Heart left ventricle (tissue), 16 donors: ENCODE data around the gene TMEM238. TPM values are rescaled to one million over a fixed set of nuclear protein-coding genes. Genes with fewer than 3 reads are reported as not detected.

Experiments used
- ATAC-seq, 4 donors: fragments of 200-7000 bp; cut with Tn5 transposase; one replicate each; pipeline ENCODE4 v1.9.1; 2020 to 2022; ENCODE audit warnings: moderate library complexity in 4 of 4, mild to moderate bottlenecking in 3 of 4, moderate number of reproducible peaks in 1 of 4
- DNase-seq, 5 donors: peaks; one replicate each; pipeline ENCODE4 v3.0.0-alpha.2; 2020
- H3K27ac ChIP-seq, 12 donors: fragments of 200-600 bp; sonication (generic) in 4 of 12; one replicate each; pipeline versions ENCODE4 v1.5.0 to v1.8.0; 2016 to 2022; ENCODE audit warnings: mild to moderate bottlenecking in 2 of 12
- H3K27me3 ChIP-seq, 9 donors: fragments of 200-600 bp; sonication (generic) in 2 of 9; one replicate each; pipeline versions ENCODE4 v1.5.1 to v1.8.0; 2016 to 2022; ENCODE audit warnings: mild to moderate bottlenecking in 3 of 9
- H3K36me3 ChIP-seq, 9 donors: fragments of 200-600 bp; sonication (generic) in 2 of 9; one replicate each; pipeline versions ENCODE4 v1.5.0 to v1.8.0; 2018 to 2022; ENCODE audit warnings: mild to moderate bottlenecking in 2 of 9
- H3K4me1 ChIP-seq, 12 donors: fragments of 200-600 bp; sonication (generic) in 4 of 12; one replicate each; pipeline versions ENCODE4 v1.5.0 to v1.8.0; 2016 to 2022; ENCODE audit warnings: mild to moderate bottlenecking in 3 of 12
- H3K4me3 ChIP-seq, 12 donors: fragments of 200-600 bp; sonication (generic) in 4 of 12; one replicate each; pipeline versions ENCODE4 v1.5.0 to v1.8.0; 2017 to 2022; ENCODE audit warnings: mild to moderate bottlenecking in 9 of 12, moderate library complexity in 4 of 12
- H3K9me3 ChIP-seq, 12 donors: fragments of 200-600 bp; sonication (generic) in 4 of 12; one replicate each; pipeline versions ENCODE4 v1.5.0 to v1.8.0; 2016 to 2022; ENCODE audit warnings: mild to moderate bottlenecking in 1 of 12
- POLR2A ChIP-seq, 2 donors: fragments of 450-650 bp; IDR thresholded peaks; one replicate each; pipeline ENCODE4 v1.6.1; 2017; ENCODE audit warnings: antibody characterized with exemption in 2 of 2, mild to moderate bottlenecking in 2 of 2, moderate library complexity in 2 of 2
- WGBS, 4 donors: extraction: QIAGEN DNeasy Blood & Tissue Kit in 2 of 4; methylation state at CpG; one replicate each; pipeline versions ENCODE4 v1.1.5 to v1.1.7; 2013 to 2018; 5-methylcytosine and 5-hydroxymethylcytosine counted together
- intact Hi-C, 10 donors: fragments of 100-400 bp; cut with DNase I; formaldehyde crosslinking; loops; one replicate each; pipeline versions ENCODE4 v1.11.1 to v1.14.2; 2022
- polyA plus RNA-seq, 2 donors: library from polyadenylated mRNA; stranded (reverse); fragments of 200-250 nt; gene quantifications; one replicate each; pipeline ENCODE4 v1.2.3, GENCODE V29; 2013
- total RNA-seq, 9 donors: library from RNA; depleted of rRNA in 2 of 9; stranded (reverse); fragments of >200 nt in 2 of 9; fragmentation: NEBNext Ultra II Directional in 3 of 9; extraction: Animal tissue kit (Norgen Biotek cat#: 25700) in 3 of 9; gene quantifications; one replicate each; pipeline versions ENCODE4 v1.1.0 to v1.2.4, GENCODE V29; 2016 to 2023
- TF ChIP-seq, protein P1 (sequence below), 12 donors: fragments of 200-600 bp; sonication (generic) in 4 of 12; IDR thresholded peaks; one replicate each; pipeline versions ENCODE4 v1.5.0 to v1.8.0; 2018 to 2022; ENCODE audit warnings: antibody characterized with exemption in 12 of 12, mild to moderate bottlenecking in 5 of 12
- donor health status: ischemic (EF 13 %, LVEDD 7.1; RV severe dilation, severe dysfunction).
- donor health status: healthy with polysubstance abuse.
- donor health status: DM: no; HTN: yes; CAD: no.
- donor health status: DM: no; HTN: no; CAD: no.
- donor health status: ischemic (EF 25% LVEDD 6.9; RV normal size, moderate dysfunction).
- donor health status: ischemic (EF 25% LVEDD 5.7; RV mildly dilated, moderate dysfunction).
- donor health status: healthy.
- donor health status: DM: yes; HTN: yes; CAD: no.
- donor health status: ischemic (EF 35%, LVEDD 5.7; RV mildly dilated, moderate dysfunction).
- donor health status: nonischemic (EF 11% LVEDD 7.7; RV severe dilation, severe dysfunction).
- donor health status: DM: yes; HTN: yes; CAD: no.
- donor health status: PGD.
- donor health status: ischemic (EF 29% LVEDD 5.4; RV normal size, mild dysfunction).
- donor health status: nonischemic (EF 23%, LVEDD 6.1; RV moderate dilation, normal function).

TMEM238 gene
- total and polyA plus RNA-seq, 11 donors, result 0.35 to 2.2 (median 0.56) TPM; not detected in 4

DNA sequence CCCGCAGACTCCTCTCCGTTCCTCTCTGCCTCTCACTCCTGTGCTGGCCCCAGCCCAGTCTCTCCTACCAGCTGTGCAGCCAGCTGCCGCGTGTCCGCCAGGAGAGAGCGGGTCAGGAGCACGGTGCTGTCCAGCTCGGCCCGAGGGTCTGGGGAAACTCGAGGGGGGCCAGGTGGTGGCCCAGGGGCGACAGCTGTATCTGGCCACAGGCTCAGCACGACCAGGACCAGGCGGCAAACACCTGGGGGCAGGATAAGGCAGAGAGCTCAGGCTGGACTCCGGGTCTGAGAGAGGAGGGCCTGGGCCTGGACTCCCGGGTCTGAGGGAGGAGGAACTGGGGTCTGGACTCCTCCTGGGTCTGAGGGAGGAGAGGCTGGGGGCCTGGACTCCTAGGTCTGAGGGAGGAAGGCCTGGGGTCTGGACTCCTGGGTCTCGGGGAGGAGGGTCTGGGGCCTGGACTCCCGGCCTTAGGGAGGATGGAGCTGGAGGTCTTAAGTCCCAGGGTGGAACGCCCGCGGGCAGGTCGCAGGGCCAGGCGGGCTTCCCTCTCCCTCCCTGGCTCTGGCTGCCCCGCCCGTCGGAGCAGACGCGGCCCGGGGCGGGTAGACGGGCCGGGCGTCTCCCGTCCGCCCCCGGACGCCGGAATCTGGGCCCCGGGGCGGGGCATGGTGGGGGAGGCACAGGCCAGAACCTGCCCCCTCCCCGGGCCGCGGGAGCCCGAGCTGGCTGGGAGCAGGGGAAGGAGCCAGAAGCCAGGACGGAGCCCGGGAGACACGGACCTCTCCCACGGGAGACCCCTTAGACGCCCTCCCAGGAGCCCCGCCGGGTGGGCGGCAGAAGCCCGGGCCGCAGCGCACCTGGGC is 15.2 kb downstream of the TMEM238 start:
- intact Hi-C loops, result no loop called here
- peak in 2 of 5 donors; percentile 54 to 68 for DNase-seq
- WGBS, 4 donors, result 8 to 18% (median 9%) methylated on average over 19 to 54 of the region's 54 CpGs
- peaks cover 38 to 69% (median 54%) of the 10 kb centered on the region in 9 donors for H3K27me3 ChIP-seq
- no peak overlapping the region for H3K27ac ChIP-seq
- peaks cover 0 to 21% (median under 1%) of the 10 kb centered on the region in 12 donors for H3K4me1 ChIP-seq
- H3K4me3 ChIP-seq, result peak overlapping the region in 5 of 12 donors; percentile 26 to 35 (median 33)
- peak in 3 of 4 donors; percentile 64 to 77 (median 69) for ATAC-seq
- no peaks in the 10 kb centered on the region for H3K36me3 ChIP-seq
- TF ChIP-seq, protein P1, sequence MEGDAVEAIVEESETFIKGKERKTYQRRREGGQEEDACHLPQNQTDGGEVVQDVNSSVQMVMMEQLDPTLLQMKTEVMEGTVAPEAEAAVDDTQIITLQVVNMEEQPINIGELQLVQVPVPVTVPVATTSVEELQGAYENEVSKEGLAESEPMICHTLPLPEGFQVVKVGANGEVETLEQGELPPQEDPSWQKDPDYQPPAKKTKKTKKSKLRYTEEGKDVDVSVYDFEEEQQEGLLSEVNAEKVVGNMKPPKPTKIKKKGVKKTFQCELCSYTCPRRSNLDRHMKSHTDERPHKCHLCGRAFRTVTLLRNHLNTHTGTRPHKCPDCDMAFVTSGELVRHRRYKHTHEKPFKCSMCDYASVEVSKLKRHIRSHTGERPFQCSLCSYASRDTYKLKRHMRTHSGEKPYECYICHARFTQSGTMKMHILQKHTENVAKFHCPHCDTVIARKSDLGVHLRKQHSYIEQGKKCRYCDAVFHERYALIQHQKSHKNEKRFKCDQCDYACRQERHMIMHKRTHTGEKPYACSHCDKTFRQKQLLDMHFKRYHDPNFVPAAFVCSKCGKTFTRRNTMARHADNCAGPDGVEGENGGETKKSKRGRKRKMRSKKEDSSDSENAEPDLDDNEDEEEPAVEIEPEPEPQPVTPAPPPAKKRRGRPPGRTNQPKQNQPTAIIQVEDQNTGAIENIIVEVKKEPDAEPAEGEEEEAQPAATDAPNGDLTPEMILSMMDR (IDR thresholded peaks at IDR 0.05), result no peak
- no peak for TF ChIP-seq POLR2A (IDR thresholded peaks at IDR 0.05)
- no peaks in the 10 kb centered on the region for H3K9me3 ChIP-seq

DNA sequence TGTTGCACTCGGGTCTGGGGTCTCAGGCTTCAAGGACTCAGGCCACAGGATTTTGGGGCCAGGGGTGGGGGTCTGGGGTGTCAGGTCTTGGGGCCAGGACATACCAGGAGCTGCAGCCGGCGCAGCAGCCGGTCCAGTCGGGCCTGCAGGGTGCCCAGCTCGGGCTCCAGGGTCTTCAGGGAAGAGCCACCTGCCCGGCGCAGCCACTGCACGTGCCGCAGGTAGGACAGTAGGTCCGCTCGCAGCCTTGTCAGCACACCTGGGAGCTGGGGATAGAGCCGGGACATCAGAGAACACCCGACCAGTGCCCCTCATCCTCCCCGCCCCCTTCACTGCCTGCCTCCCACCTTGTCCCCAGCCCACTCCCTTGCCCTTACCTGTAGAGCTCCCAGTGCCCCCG is 16.0 kb downstream of the TMEM238 start:
- no peak overlapping the region for H3K27ac ChIP-seq
- no peak overlapping the region for H3K4me3 ChIP-seq
- no peaks in the 10 kb centered on the region for H3K36me3 ChIP-seq
- peaks cover 0 to 20% (median 0%) of the 10 kb centered on the region in 12 donors for H3K4me1 ChIP-seq
- no peak for TF ChIP-seq POLR2A (IDR thresholded peaks at IDR 0.05)
- TF ChIP-seq, protein P1 (IDR thresholded peaks at IDR 0.05), result no peak
- 66 to 84% (median 80%) methylated on average over 10 to 16 of the region's 16 CpGs for WGBS, 4 donors
- peak in 1 of 5 donors; percentile 55 for DNase-seq
- ATAC-seq, result no peak
- intact Hi-C loops, result no loop called here
- H3K9me3 ChIP-seq, result no peaks in the 10 kb centered on the region
- H3K27me3 ChIP-seq, result peaks cover 38 to 64% (median 49%) of the 10 kb centered on the region in 9 donors

DNA sequence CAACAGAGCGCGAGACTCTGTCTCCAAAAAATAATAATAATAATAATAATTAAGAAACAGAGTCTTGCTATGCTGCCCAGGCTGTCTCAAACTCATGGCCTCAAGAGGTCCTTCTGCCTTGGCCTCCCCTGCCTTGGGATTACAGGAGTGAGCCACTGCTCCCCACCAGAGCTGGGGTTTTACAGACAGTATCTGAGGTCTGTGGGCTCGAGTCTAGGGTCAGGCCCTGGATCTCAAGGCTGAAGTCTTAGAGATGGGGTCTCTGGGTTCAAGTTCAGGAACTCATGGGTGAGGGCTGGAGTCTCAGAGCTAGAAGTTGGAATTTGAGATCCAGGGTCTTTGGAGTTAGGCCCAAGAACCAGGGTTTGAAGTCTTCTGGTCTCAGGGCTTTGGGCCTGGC is 17.3 kb downstream of the TMEM238 start:
- DNase-seq, result no peak
- TF ChIP-seq POLR2A (IDR thresholded peaks at IDR 0.05), result no peak
- TF ChIP-seq, protein P1 (IDR thresholded peaks at IDR 0.05), result no peak
- H3K4me1 ChIP-seq, result peaks cover 0 to 20% (median 0%) of the 10 kb centered on the region in 12 donors
- H3K36me3 ChIP-seq, result no peaks in the 10 kb centered on the region
- H3K4me3 ChIP-seq, result no peak overlapping the region
- WGBS, 4 donors, result 74 to 89% (median 78%) methylated on average over 3 of the region's 3 CpGs
- ATAC-seq, result no peak
- intact Hi-C loops, result no loop called here
- H3K9me3 ChIP-seq, result no peaks in the 10 kb centered on the region
- peaks cover 27 to 51% (median 38%) of the 10 kb centered on the region in 9 donors for H3K27me3 ChIP-seq
- no peak overlapping the region for H3K27ac ChIP-seq

DNA sequence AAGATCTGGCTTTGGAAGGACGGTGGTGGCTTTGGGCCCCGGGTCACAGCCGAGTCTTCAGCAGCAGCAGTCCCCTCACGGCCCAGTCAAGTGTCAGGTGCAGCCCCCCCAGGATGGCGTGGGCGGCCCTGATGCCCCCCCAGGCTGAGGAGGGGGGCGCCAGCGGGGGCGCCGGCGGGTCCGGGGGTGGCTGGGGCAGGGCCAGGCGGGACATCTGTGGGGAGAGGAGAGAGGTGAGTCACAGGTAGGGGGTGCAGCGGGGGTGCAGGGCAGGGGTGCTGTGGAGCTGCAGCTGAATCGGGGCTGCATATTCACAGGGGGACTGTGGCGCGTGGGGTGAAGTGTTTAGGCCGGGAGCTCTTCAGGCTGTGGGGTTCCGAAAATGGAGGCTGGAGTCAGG is 18.1 kb downstream of the TMEM238 start:
- DNase-seq (no peak), ATAC-seq (no peak)
- no peaks in the 10 kb centered on the region for H3K9me3 ChIP-seq
- no peak overlapping the region for H3K4me3 ChIP-seq
- peaks cover 24 to 43% (median 30%) of the 10 kb centered on the region in 9 donors for H3K27me3 ChIP-seq
- H3K4me1 ChIP-seq, result peaks cover 0 to 20% (median 0%) of the 10 kb centered on the region in 12 donors
- 69 to 74% (median 72%) methylated on average over 15 to 19 of the region's 19 CpGs for WGBS, 4 donors
- intact Hi-C loops, result no loop called here
- no peak for TF ChIP-seq POLR2A (IDR thresholded peaks at IDR 0.05)
- TF ChIP-seq, protein P1 (IDR thresholded peaks at IDR 0.05), result no peak
- H3K36me3 ChIP-seq, result no peaks in the 10 kb centered on the region
- no peak overlapping the region for H3K27ac ChIP-seq
